Smooth muscle cell (in vitro differentiated cells): ENCODE data around the gene HBA1. TPM values are rescaled to one million over a fixed set of nuclear protein-coding genes. Genes with fewer than 3 reads are reported as not detected.
A peak's percentile ranks its signal among the peaks of the same experiment; 100 is the strongest.

Source experiments
- DNase-seq: peaks from one replicate; lab custom pipeline; 2025; ENCODE audit not compliant: unreplicated experiment; lab: John Stamatoyannopoulos, UW
- H2AFZ ChIP-seq: fragments of 200-600 bp; sonication (generic); 2 replicates; pipeline ENCODE4 v1.6.0; 2016; ENCODE audit warnings: antibody characterized with exemption, low read depth, mild to moderate bottlenecking
- H3F3A ChIP-seq: fragments of 200-600 bp; sonication (generic); 2 replicates; pipeline ENCODE4 v1.6.0; 2017; ENCODE audit warnings: antibody characterized with exemption, low read depth
- H3K27ac ChIP-seq: fragments of 200-600 bp; sonication (generic); 2 replicates; pipeline ENCODE4 v1.5.1; 2016; ENCODE audit warnings: low read depth, mild to moderate bottlenecking
- H3K27me3 ChIP-seq: fragments of 200-600 bp; sonication (generic); 2 replicates; pipeline ENCODE4 v1.6.1; 2016; ENCODE audit warnings: low read depth, mild to moderate bottlenecking
- H3K36me3 ChIP-seq: fragments of 200-600 bp; sonication (generic); 2 replicates; pipeline ENCODE4 v1.5.1; 2016; ENCODE audit warnings: low read depth
- H3K4me1 ChIP-seq: fragments of 200-600 bp; sonication (generic); 2 replicates; pipeline ENCODE4 v1.5.1; 2016; ENCODE audit warnings: low read depth
- H3K4me2 ChIP-seq: fragments of 200-600 bp; sonication (generic); 2 replicates; pipeline ENCODE4 v1.6.0; 2016; ENCODE audit warnings: mild to moderate bottlenecking
- H3K4me3 ChIP-seq: fragments of 200-600 bp; sonication (generic); 2 replicates; pipeline ENCODE4 v1.5.1; 2016; ENCODE audit warnings: mild to moderate bottlenecking
- H3K79me2 ChIP-seq: fragments of 200-600 bp; sonication (generic); 2 replicates; pipeline ENCODE4 v1.6.0; 2016; ENCODE audit warnings: low read depth, mild to moderate bottlenecking
- H3K9ac ChIP-seq: fragments of 200-600 bp; sonication (generic); 2 replicates; pipeline ENCODE4 v1.6.0; 2016; ENCODE audit warnings: low read depth
- H3K9me3 ChIP-seq: fragments of 200-600 bp; sonication (generic); replicated peaks from 2 replicates; pipeline ENCODE4 v1.5.1; 2016; ENCODE audit warnings: low read depth
- H4K20me1 ChIP-seq: fragments of 200-600 bp; sonication (generic); 2 replicates; pipeline ENCODE4 v1.6.0; 2016; ENCODE audit warnings: low read depth
- WGBS: methylation state at CpG from one replicate; pipeline ENCODE4 v1.1.7; 2016; ENCODE audit warnings: low lambda C conversion rate; 5-methylcytosine and 5-hydroxymethylcytosine counted together
- polyA plus RNA-seq: library from polyadenylated mRNA; unstranded; fragments of >200 nt; fragmentation: Nextera tagmentation; extraction: Ambion mirVana; gene quantifications from 2 replicates; pipeline ENCODE4 v1.2.1, GENCODE V29; 2016
- total RNA-seq: library from RNA; depleted of rRNA; stranded (reverse); fragments of >200 nt; gene quantifications from 2 replicates; pipeline ENCODE4 v1.2.3, GENCODE V29; 2014
- TF ChIP-seq, protein P1 (sequence below): fragments of 200-600 bp; sonication (generic); IDR thresholded peaks from 2 replicates; pipeline ENCODE4 v1.5.1; 2017; ENCODE audit warnings: borderline replicate concordance, mild to moderate bottlenecking, antibody characterized with exemption; ENCODE audit not compliant: insufficient read depth, poor library complexity, severe bottlenecking

The HBA1 gene
- total and polyA plus RNA-seq, 2 experiments from 2014 or later = not detected

DNA sequence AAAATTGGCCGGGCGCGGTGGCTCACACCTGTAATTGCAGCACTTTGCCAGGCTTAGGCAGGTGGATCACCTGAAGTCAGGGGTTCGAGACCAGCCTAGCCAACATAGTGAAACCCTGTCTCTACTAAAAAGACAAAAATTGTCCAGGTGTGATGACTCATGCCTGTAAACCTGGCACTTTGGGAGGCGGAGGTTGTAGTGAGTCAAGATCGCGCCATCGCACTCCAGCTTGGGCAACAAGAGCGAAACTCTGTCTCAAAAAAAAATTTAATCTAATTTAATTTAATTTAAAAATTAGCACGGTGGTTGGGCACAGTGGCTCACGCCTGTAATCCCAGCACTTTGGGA, 2.2 kb downstream of the HBA1 start:
- Histone ChIP-seq H3K9ac (no peak overlapping the region), H3F3A (no peaks in the 10 kb centered on the region), H3K4me2 (no peak overlapping the region), H3K27ac (no peak overlapping the region), H3K4me3 (no peak overlapping the region), H3K79me2 (no peaks in the 10 kb centered on the region), H3K27me3 (peaks cover 56% of the 10 kb centered on the region), H3K36me3 (no peaks in the 10 kb centered on the region), H4K20me1 (peaks cover 19% of the 10 kb centered on the region), H3K4me1 (peaks cover 9% of the 10 kb centered on the region), H3K9me3 (no peaks in the 10 kb centered on the region), H2AFZ (no peak overlapping the region)
- TF ChIP-seq, protein P1, sequence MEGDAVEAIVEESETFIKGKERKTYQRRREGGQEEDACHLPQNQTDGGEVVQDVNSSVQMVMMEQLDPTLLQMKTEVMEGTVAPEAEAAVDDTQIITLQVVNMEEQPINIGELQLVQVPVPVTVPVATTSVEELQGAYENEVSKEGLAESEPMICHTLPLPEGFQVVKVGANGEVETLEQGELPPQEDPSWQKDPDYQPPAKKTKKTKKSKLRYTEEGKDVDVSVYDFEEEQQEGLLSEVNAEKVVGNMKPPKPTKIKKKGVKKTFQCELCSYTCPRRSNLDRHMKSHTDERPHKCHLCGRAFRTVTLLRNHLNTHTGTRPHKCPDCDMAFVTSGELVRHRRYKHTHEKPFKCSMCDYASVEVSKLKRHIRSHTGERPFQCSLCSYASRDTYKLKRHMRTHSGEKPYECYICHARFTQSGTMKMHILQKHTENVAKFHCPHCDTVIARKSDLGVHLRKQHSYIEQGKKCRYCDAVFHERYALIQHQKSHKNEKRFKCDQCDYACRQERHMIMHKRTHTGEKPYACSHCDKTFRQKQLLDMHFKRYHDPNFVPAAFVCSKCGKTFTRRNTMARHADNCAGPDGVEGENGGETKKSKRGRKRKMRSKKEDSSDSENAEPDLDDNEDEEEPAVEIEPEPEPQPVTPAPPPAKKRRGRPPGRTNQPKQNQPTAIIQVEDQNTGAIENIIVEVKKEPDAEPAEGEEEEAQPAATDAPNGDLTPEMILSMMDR = no peak
- WGBS = 90% methylated on average over 11 of the region's 11 CpGs
- DNase-seq = no peak

DNA sequence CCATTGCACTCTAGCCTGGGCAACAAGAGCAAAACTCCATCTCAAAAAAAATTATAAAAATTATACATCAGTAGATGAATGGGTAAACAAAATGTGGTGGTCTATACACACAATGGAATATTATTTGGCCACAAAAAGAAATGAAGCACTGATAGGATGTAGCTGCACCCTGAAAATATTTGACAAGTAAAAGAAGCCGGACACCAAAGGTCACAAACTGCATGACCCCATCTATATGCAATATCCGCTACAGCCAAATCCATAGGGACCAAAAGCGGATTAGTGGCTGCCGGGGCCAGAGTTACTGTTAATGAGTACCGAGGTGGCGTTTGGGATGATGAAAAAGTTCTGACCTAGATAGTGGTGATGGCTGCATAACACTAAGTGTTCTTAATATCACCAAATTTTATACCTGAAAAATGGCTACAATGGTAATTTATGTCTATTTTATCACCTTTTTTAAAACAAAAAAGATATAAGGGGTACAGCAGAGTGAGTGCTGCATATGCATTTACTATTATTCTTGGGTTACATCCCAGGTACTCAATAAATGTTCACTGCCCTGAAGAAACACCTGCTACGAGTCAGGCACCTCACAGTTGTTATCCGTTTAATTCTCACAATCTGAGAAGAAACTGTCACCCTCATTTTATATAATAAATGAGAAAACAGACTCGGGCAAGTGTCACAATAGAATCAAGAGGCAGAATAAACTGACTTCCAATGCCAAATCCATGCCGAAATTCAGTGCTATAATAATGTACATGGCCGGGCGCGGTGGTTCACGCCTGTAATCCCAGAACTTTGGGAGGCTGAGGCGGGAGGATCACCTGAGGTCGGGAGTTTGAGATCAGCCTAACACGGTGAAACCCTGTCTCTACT, 3.0 kb downstream of the HBA1 start:
- Histone ChIP-seq H3K9ac (no peak overlapping the region), H3K4me2 (peak overlapping the region; percentile 89), H3K27ac (no peak overlapping the region), H2AFZ (no peak overlapping the region), H4K20me1 (peaks cover 23% of the 10 kb centered on the region), H3K27me3 (peaks cover 52% of the 10 kb centered on the region), H3K79me2 (no peaks in the 10 kb centered on the region), H3F3A (no peaks in the 10 kb centered on the region), H3K4me1 (peaks cover 9% of the 10 kb centered on the region), H3K9me3 (no peaks in the 10 kb centered on the region), H3K36me3 (no peaks in the 10 kb centered on the region), H3K4me3 (no peak overlapping the region)
- TF ChIP-seq, protein P1 = no peak
- 88% methylated on average over 17 of the region's 17 CpGs for WGBS
- no peak for DNase-seq

DNA sequence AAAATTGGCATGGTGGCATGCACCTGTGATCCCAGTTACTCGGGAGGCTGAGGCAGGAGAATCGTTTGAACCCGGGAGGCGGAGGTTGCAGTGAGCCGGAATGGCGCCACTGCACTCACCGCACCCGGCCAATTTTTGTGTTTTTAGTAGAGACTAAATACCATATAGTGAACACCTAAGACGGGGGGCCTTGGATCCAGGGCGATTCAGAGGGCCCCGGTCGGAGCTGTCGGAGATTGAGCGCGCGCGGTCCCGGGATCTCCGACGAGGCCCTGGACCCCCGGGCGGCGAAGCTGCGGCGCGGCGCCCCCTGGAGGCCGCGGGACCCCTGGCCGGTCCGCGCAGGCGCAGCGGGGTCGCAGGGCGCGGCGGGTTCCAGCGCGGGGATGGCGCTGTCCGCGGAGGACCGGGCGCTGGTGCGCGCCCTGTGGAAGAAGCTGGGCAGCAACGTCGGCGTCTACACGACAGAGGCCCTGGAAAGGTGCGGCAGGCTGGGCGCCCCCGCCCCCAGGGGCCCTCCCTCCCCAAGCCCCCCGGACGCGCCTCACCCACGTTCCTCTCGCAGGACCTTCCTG, 3.7 kb downstream of the HBA1 start, which contains the start of gene HBQ1:
Gene HBQ1 (plus strand): TSS at position 359 of the 575 bp plus-strand sequence. CDS start 28 bp downstream, at position 387.
- Histone ChIP-seq H3K36me3 (no peaks in the 10 kb centered on the region), H3K4me3 (peak within 1 kb of the TSS; percentile 42), H3K4me1 (peaks cover 9% of the 10 kb centered on the region), H3K9me3 (no peaks in the 10 kb centered on the region), H3K27ac (no peak within 1 kb of the TSS), H4K20me1 (peaks cover 31% of the 10 kb centered on the region), H3F3A (no peaks in the 10 kb centered on the region), H3K27me3 (peaks cover 44% of the 10 kb centered on the region), H2AFZ (no peak within 1 kb of the TSS), H3K9ac (no peak within 1 kb of the TSS), H3K79me2 (no peaks in the 10 kb centered on the region), H3K4me2 (peak within 1 kb of the TSS; percentile 89)
- 16% methylated on average over 46 of the region's 59 CpGs for WGBS
- TF ChIP-seq, protein P1 = peak; percentile 47
- DNase-seq = peak; percentile 8
